HCT116 (cell line): ENCODE data around the gene CD22. TPM values are rescaled to one million over a fixed set of nuclear protein-coding genes. Genes with fewer than 3 reads are reported as not detected.
A peak's percentile ranks its signal among the peaks of the same experiment; 100 is the strongest.

Experiments used
- ATAC-seq: fragments of 200-7000 bp; cut with Tn5 transposase; 2 replicates; pipeline ENCODE4 v1.9.1; 2020; ENCODE audit warnings: mild to moderate bottlenecking, moderate library complexity
- BruUV-seq: library from RNA; stranded (reverse); fragments of 400-500 nt; replicated peaks from 2 replicates; lab custom pipeline; 2021; lab: Mats Ljungman, UMichigan
- CTCF ChIA-PET: fragments of 300-600 bp; sonication (Branson Sonifier 250); formaldehyde crosslinking; loops from one replicate; lab custom pipeline; 2021; ENCODE audit warnings: antibody characterized with exemption; lab: Charles Lee
- POLR2A ChIA-PET: fragments of 300-600, 350-600 bp; sonication (Branson Sonifier 250); formaldehyde crosslinking; loops from one replicate; lab custom pipeline; 2021; ENCODE audit warnings: antibody characterized with exemption; lab: Charles Lee
- RAD21 ChIA-PET, 2 experiments: fragments of 300-600 bp; sonication (Branson Sonifier 250); formaldehyde crosslinking; loops; one replicate each; lab custom pipeline; 2023; ENCODE audit warnings: low total read pairs in 2 of 2; ENCODE audit not compliant: uncharacterized antibody in 2 of 2, unreplicated experiment in 2 of 2, low non-redundant PET in 1 of 2; lab: Charles Lee
- DNase-seq: peaks from one replicate; pipeline ENCODE4 v3.0.0-alpha.2; 2010; ENCODE audit warnings: low read depth, low spot score
- H2AFZ ChIP-seq: fragments of 200-600 bp; shearing (Covaris generic), sonication (generic); 2 replicates; pipeline ENCODE4 v1.6.1; 2017; ENCODE audit warnings: low read depth, mixed run types, mixed read lengths, antibody characterized with exemption, low read length; ENCODE audit not compliant: poor library complexity, severe bottlenecking
- H3K27ac ChIP-seq: 2 replicates; pipeline ENCODE4 v1.5.1; 2012; ENCODE audit warnings: low read depth, low read length
- H3K27me3 ChIP-seq: fragments of 200-600 bp; sonication (generic); 2 replicates; pipeline ENCODE4 v1.6.1; 2016; ENCODE audit warnings: mixed run types, low read length, mixed read lengths; ENCODE audit not compliant: insufficient read depth
- H3K36me3 ChIP-seq, 2 experiments: fragments of 200-500 bp in 1 of 2; fragments of 200-600 bp in 1 of 2; sonication (Bioruptor generic) in 1 of 2; sonication (generic) in 1 of 2; 2 replicates each; pipeline versions ENCODE4 v1.5.1 to v1.6.1; 2014 to 2016; ENCODE audit warnings: low read length in 2 of 2, inconsistent platforms in 1 of 2, mixed read lengths in 1 of 2, mixed run types in 1 of 2; ENCODE audit not compliant: insufficient read depth in 2 of 2, control insufficient read depth in 1 of 2
- H3K4me1 ChIP-seq, 2 experiments: fragments of 200-600 bp in 1 of 2; sonication (generic) in 1 of 2; 2 replicates each; pipeline versions ENCODE4 v1.5.1 to v1.6.1; 2012 to 2017; ENCODE audit warnings: low read length in 2 of 2, inconsistent platforms in 1 of 2, mild to moderate bottlenecking in 1 of 2, mixed read lengths in 1 of 2, mixed run types in 1 of 2, moderate library complexity in 1 of 2; ENCODE audit not compliant: insufficient read depth in 2 of 2, control insufficient read depth in 1 of 2
- H3K4me2 ChIP-seq: fragments of 200-600 bp; sonication (generic); 2 replicates; pipeline ENCODE4 v1.6.1; 2017; ENCODE audit warnings: mixed run types, low read length, mixed read lengths
- H3K4me3 ChIP-seq, 2 experiments: fragments of 200-600 bp in 1 of 2; sonication (generic) in 1 of 2; replicated peaks in 1 of 2; 2 replicates each; pipeline ENCODE4 v1.5.1; 2011 to 2016; ENCODE audit warnings: low read length in 2 of 2, control low read depth in 1 of 2, low read depth in 1 of 2, mild to moderate bottlenecking in 1 of 2, mixed read lengths in 1 of 2, mixed run types in 1 of 2
- H3K79me2 ChIP-seq: fragments of 200-600 bp; sonication (generic); 2 replicates; pipeline ENCODE4 v1.6.1; 2017; ENCODE audit warnings: mild to moderate bottlenecking, mixed run types, low read length, moderate library complexity, mixed read lengths; ENCODE audit not compliant: insufficient read depth
- H3K9ac ChIP-seq: fragments of 200-600 bp; sonication (generic); 2 replicates; pipeline ENCODE4 v1.6.1; 2016; ENCODE audit warnings: low read length, mixed read lengths
- H3K9me2 ChIP-seq: fragments of 200-600 bp; sonication (generic), shearing (Covaris generic); 2 replicates; pipeline ENCODE4 v1.6.1; 2017; ENCODE audit warnings: mixed run types, mild to moderate bottlenecking, moderate library complexity; ENCODE audit not compliant: insufficient read depth
- H3K9me3 ChIP-seq, 2 experiments: fragments of 200-500 bp in 1 of 2; fragments of 200-600 bp in 1 of 2; sonication (Bioruptor generic) in 1 of 2; sonication (generic) in 1 of 2; 2 replicates each; pipeline ENCODE4 v1.6.1; 2014 to 2017; ENCODE audit warnings: low read length in 2 of 2, mixed read lengths in 2 of 2, inconsistent platforms in 1 of 2, low read depth in 1 of 2, mild to moderate bottlenecking in 1 of 2, mixed run types in 1 of 2, moderate library complexity in 1 of 2; ENCODE audit not compliant: control insufficient read depth in 1 of 2, insufficient read depth in 1 of 2
- H4K20me1 ChIP-seq: fragments of 200-600 bp; sonication (generic), shearing (Covaris generic); 2 replicates; pipeline ENCODE4 v1.6.1; 2017; ENCODE audit warnings: mixed run types, mild to moderate bottlenecking, moderate library complexity; ENCODE audit not compliant: insufficient read depth
- CBX3 ChIP-seq: IDR thresholded peaks from 2 replicates; pipeline ENCODE4 v1.6.1; 2012; ENCODE audit warnings: low read depth
- CEBPB ChIP-seq: IDR thresholded peaks from 2 replicates; pipeline ENCODE4 v1.6.1; 2012; ENCODE audit warnings: low read depth
- CTCF ChIP-seq, 3 experiments: fragments of 200-600 bp in 1 of 3; sonication (generic) in 1 of 3; IDR thresholded peaks in 2 of 3; conservative IDR thresholded peaks in 1 of 3; 2 replicates each; pipeline ENCODE4 v1.5.1; 2012 to 2017; ENCODE audit warnings: low read depth in 2 of 3, low read length in 2 of 3, antibody characterized with exemption in 1 of 3, borderline replicate concordance in 1 of 3, control low read depth in 1 of 3, mild to moderate bottlenecking in 1 of 3, mixed read lengths in 1 of 3, mixed run types in 1 of 3, moderate library complexity in 1 of 3; ENCODE audit not compliant: insufficient read depth in 1 of 3
- ELF1 ChIP-seq: IDR thresholded peaks from 2 replicates; pipeline ENCODE4 v1.6.1; 2012; ENCODE audit warnings: low read depth, borderline replicate concordance
- EZH2 ChIP-seq: fragments of 200-600 bp; sonication (generic); IDR thresholded peaks from 2 replicates; pipeline ENCODE4 v1.6.1; 2017; ENCODE audit warnings: antibody characterized with exemption, mixed run types
- EZH2phosphoT487 ChIP-seq: fragments of 200-600 bp; IDR thresholded peaks from 2 replicates; pipeline ENCODE4 v1.6.1; 2018; ENCODE audit warnings: antibody characterized with exemption, borderline replicate concordance
- FOSL1 ChIP-seq: IDR thresholded peaks from 2 replicates; pipeline ENCODE4 v1.6.1; 2012; ENCODE audit warnings: low read depth
- JUND ChIP-seq: IDR thresholded peaks from 2 replicates; pipeline ENCODE4 v1.6.1; 2012
- POLR2AphosphoS5 ChIP-seq: IDR thresholded peaks from 2 replicates; pipeline ENCODE4 v1.6.1; 2011; ENCODE audit warnings: mild to moderate bottlenecking, low read depth, low read length, moderate library complexity
- RAD21 ChIP-seq: IDR thresholded peaks from 2 replicates; pipeline ENCODE4 v1.6.1; 2012; ENCODE audit warnings: low read depth, mild to moderate bottlenecking
- REST ChIP-seq: IDR thresholded peaks from 2 replicates; pipeline ENCODE4 v1.6.1; 2012; ENCODE audit warnings: low read depth
- SIN3A ChIP-seq: IDR thresholded peaks from 2 replicates; pipeline ENCODE4 v1.6.1; 2012; ENCODE audit warnings: low read depth
- TCF7L2 ChIP-seq: IDR thresholded peaks from 2 replicates; pipeline ENCODE4 v1.7.0; 2011; ENCODE audit warnings: borderline replicate concordance, inconsistent platforms; ENCODE audit not compliant: insufficient read depth, insufficient read length; ENCODE audit errors: extremely low read depth
- ZBTB33 ChIP-seq: IDR thresholded peaks from 2 replicates; pipeline ENCODE4 v1.6.1; 2011; ENCODE audit warnings: mild to moderate bottlenecking, low read length, moderate library complexity; ENCODE audit not compliant: insufficient replicate concordance; ENCODE audit errors: extremely low read depth
- ZFX ChIP-seq: fragments of 450-650 bp; IDR thresholded peaks from 2 replicates; pipeline ENCODE4 v1.6.1; 2017
- intact Hi-C: fragments of 100-400 bp; cut with micrococcal nuclease; formaldehyde crosslinking; loops from 2 replicates; pipeline ENCODE4 v1.10.0; 2022
- total RNA-seq: library from RNA; stranded (reverse); gene quantifications from one replicate; pipeline ENCODE4 v1.2.1, GENCODE V29; 2021; ENCODE audit not compliant: unreplicated experiment
- TF ChIP-seq, protein P1 (sequence below): IDR thresholded peaks from 2 replicates; pipeline ENCODE4 v1.6.1; 2012

The CD22 gene
- total RNA-seq, 1 experiment from 2014 or later = 7.0 TPM

DNA sequence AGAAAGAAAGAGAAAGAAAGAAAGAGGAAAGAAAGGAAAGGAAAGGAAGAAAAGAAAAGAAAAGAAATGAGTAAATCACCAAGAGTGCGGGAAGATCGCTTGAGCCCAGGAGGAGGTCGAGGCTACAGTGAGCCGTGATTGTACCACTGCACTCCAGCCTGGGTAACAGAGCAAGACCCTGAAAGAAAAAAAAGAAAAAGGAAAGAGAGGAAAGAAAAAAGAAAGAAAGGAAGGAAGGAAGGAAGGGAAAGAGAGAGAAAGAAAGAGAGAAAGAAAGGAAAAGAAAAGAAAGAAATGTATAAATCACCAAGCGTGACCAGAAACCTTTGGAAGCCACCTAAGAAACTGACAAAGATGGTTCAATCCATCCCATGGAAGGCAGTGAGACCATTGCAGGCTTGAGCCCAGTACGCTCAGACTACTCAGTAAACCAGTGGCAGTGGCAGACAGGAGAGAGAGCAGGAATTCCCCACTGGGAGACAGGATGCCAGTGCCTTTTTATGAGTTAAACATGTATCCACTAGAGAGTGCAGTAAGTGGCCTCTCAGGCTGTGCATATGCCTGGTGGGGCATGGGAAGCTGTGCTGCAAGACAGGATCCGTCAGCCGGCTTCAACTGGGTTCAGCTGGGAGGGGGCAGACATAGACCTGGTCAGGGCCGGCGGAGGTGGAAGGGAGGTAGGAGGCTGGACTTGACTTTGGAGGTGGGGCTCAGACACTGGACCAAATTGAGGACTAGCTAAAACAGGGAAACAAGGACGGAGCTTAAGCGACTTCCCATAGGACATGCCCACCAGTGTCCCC is 46.7 kb downstream of the CD22 start:
- ChIA-PET CTCF (interaction anchor here (1.1 to 1.9 kb wide), 4 partner anchors 22 to 119 kb away, joined by 3 to 5 read pairs (median 4); no protein-coding TSS in a partner anchor), POLR2A (interaction anchor here (0.7 kb wide), 1 partner anchor 264 kb away, joined by 5 read pairs; no protein-coding TSS in a partner anchor), RAD21 (no interaction called here)
- Histone ChIP-seq H3K27me3 (peaks cover 5% of the 10 kb centered on the region; the same call in 1 of the 2 replicates), H3K4me1 (peaks cover 0 to 11% of the 10 kb centered on the region in 2 experiments; a peak in 2 of 4 replicates), H3K27ac (no peak overlapping the region), H3K9me3 (no peaks in the 10 kb centered on the region), H2AFZ (no peak overlapping the region), H4K20me1 (no peaks in the 10 kb centered on the region), H3K4me2 (peak overlapping the region; percentile 30; the same call in 1 of the 2 replicates), H3K4me3 (no peak overlapping the region), H3K9me2 (no peaks in the 10 kb centered on the region), H3K9ac (no peak overlapping the region), H3K36me3 (no peaks in the 10 kb centered on the region), H3K79me2 (no peaks in the 10 kb centered on the region)
- no peak for TF ChIP-seq REST
- no peak for TF ChIP-seq EZH2
- TF ChIP-seq SIN3A = no peak
- TF ChIP-seq CEBPB = no peak
- TF ChIP-seq EZH2phosphoT487 = no peak
- no peak for TF ChIP-seq ZFX
- TF ChIP-seq, protein P1, sequence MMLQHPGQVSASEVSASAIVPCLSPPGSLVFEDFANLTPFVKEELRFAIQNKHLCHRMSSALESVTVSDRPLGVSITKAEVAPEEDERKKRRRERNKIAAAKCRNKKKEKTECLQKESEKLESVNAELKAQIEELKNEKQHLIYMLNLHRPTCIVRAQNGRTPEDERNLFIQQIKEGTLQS = no peak
- TF ChIP-seq CTCF (IDR thresholded peaks at IDR 0.05 in 2 of 3, conservative IDR thresholded peaks at IDR 0.05 in 1 of 3; ENCODE audit: borderline replicate concordance in 1 of 3, insufficient read depth in 1 of 3, low read depth in 2 of 3, low read length in 2 of 3) = no peak
- no peak for TF ChIP-seq POLR2AphosphoS5
- no peak for TF ChIP-seq JUND
- no peak for TF ChIP-seq CBX3
- no peak for TF ChIP-seq TCF7L2
- no peak for TF ChIP-seq FOSL1
- no peak for TF ChIP-seq ZBTB33
- no peak for TF ChIP-seq RAD21
- TF ChIP-seq ELF1 = no peak
- BruUV-seq = no TSS peak
- ATAC-seq (no peak), DNase-seq (no peak)
- intact Hi-C loops = no loop called here
